ENCODE measurements around the gene TMEM200A. TPM values are rescaled to one million over a fixed set of nuclear protein-coding genes. Genes with fewer than 3 reads are reported as not detected.
A peak's percentile ranks its signal among the peaks of the same experiment; 100 is the strongest.

The TMEM200A gene
- polyA plus RNA-seq, 1 of the 3 experiments (the other 2 are of a cell fraction): 32.6 TPM

GRCh38 chr6:130324657-130325056 is 41.2 kb upstream of the TMEM200A start (continued):
- TF ChIP-seq POLR2AphosphoS5 (IDR thresholded peaks at IDR 0.05; ENCODE audit: low read depth, low read length): peak; percentile 51; the same call in 1 of the 2 replicates
- TF ChIP-seq TCF12 (IDR thresholded peaks at IDR 0.05): peak; percentile 88
- TF ChIP-seq MXI1 (IDR thresholded peaks at IDR 0.05; ENCODE audit: low read depth, low read length): no peak
- TF ChIP-seq GATA2 (CRISPR knock-in tag; IDR thresholded peaks at IDR 0.05): no peak
- TF ChIP-seq IRF3 (IDR thresholded peaks at IDR 0.05; ENCODE audit: low read depth, low read length): no peak
- TF ChIP-seq GABPA (IDR thresholded peaks at IDR 0.05; ENCODE audit: low read depth): no peak
- TF ChIP-seq MAX (IDR thresholded peaks at IDR 0.05; ENCODE audit: low read depth): no peak
- no peak for TF ChIP-seq NRF1 (IDR thresholded peaks at IDR 0.05; ENCODE audit: low read depth, low read length)
- peak; percentile 53; the same call in 1 of the 2 replicates for TF ChIP-seq RXRA (IDR thresholded peaks at IDR 0.05; ENCODE audit: borderline replicate concordance, low read depth)

- Histone ChIP-seq H4K20me1 (ENCODE audit: insufficient read depth) (no peaks in the 10 kb centered on the region), H3K4me3 (ENCODE audit: low read depth in 2 of 2, low read length in 1 of 2) (no peak overlapping the region), H3K4me2 (no peak overlapping the region), H3K9me3 (no peaks in the 10 kb centered on the region), H3K27ac (ENCODE audit: low read depth in 2 of 2, low read length in 1 of 2) (no peak overlapping the region; a peak in 1 of 4 replicates), H3K27me3 (ENCODE audit: insufficient read depth) (no peaks in the 10 kb centered on the region), H3F3A (replicated peaks; ENCODE audit: insufficient read depth) (peaks cover 28% of the 10 kb centered on the region), H3K79me2 (ENCODE audit: insufficient read depth) (peaks cover 3% of the 10 kb centered on the region; the same call in 1 of the 2 replicates), H3K9me2 (no peaks in the 10 kb centered on the region), H2AFZ (ENCODE audit: low read depth) (no peak overlapping the region), H3K36me3 (replicated peaks in 1 of 2; ENCODE audit: control insufficient read depth in 1 of 2, insufficient read depth in 2 of 2, low read length in 1 of 2) (no peaks in the 10 kb centered on the region), H3K9ac (no peak overlapping the region), H3K4me1 (ENCODE audit: control insufficient read depth in 1 of 2, insufficient read depth in 2 of 2, low read depth in 1 of 2, low read length in 1 of 2) (peaks cover 0 to 4% of the 10 kb centered on the region in 2 experiments; a peak in 2 of 4 replicates)
- 66% methylated on average over 3 of the region's 3 CpGs for WGBS (ENCODE audit: low lambda C conversion rate)
- CTCF ChIA-PET: interaction anchor here (1.5 kb wide), 1 partner anchor 546 kb away, joined by 4 read pairs; no protein-coding TSS in a partner anchor
- POLR2A ChIA-PET: no interaction called here
- TF ChIP-seq RCOR1 (IDR thresholded peaks at IDR 0.05; ENCODE audit: low read length): no peak
- no peak for DNase-seq
Observed at GRCh38 chr6:130326496-130326895, 39.3 kb upstream of the TMEM200A start.

- Histone ChIP-seq H4K20me1 (ENCODE audit: insufficient read depth) (no peaks in the 10 kb centered on the region), H2AFZ (ENCODE audit: low read depth) (no peak overlapping the region), H3K27ac (ENCODE audit: low read depth in 2 of 2, low read length in 1 of 2) (no peak overlapping the region), H3K4me2 (no peak overlapping the region), H3F3A (replicated peaks; ENCODE audit: insufficient read depth) (no peaks in the 10 kb centered on the region), H3K4me3 (ENCODE audit: low read depth in 2 of 2, low read length in 1 of 2) (no peak overlapping the region), H3K79me2 (ENCODE audit: insufficient read depth) (no peaks in the 10 kb centered on the region; the same call in 1 of the 2 replicates), H3K27me3 (ENCODE audit: insufficient read depth) (no peaks in the 10 kb centered on the region), H3K9me2 (no peaks in the 10 kb centered on the region), H3K9ac (no peak overlapping the region), H3K4me1 (ENCODE audit: control insufficient read depth in 1 of 2, insufficient read depth in 2 of 2, low read depth in 1 of 2, low read length in 1 of 2) (no peaks in the 10 kb centered on the region), H3K36me3 (replicated peaks in 1 of 2; ENCODE audit: control insufficient read depth in 1 of 2, insufficient read depth in 2 of 2, low read length in 1 of 2) (peaks cover 0 to 10% of the 10 kb centered on the region in 2 experiments), H3K9me3 (no peaks in the 10 kb centered on the region)
- CTCF ChIA-PET: interaction anchor here (1.2 kb wide), 1 partner anchor 15 kb away, joined by 3 read pairs; no protein-coding TSS in a partner anchor
- 51% methylated on average over 3 of the region's 3 CpGs for WGBS (ENCODE audit: low lambda C conversion rate)
- DNase-seq: no peak
- POLR2A ChIA-PET: no interaction called here
- TF ChIP-seq MAX (IDR thresholded peaks at IDR 0.05; ENCODE audit: low read depth) (no peak), RXRA (IDR thresholded peaks at IDR 0.05; ENCODE audit: borderline replicate concordance, low read depth) (no peak), FOXM1 (IDR thresholded peaks at IDR 0.05; ENCODE audit: low read depth) (no peak), NFIC (IDR thresholded peaks at IDR 0.05; ENCODE audit: borderline replicate concordance) (no peak), ZBTB33 (IDR thresholded peaks at IDR 0.05; ENCODE audit: borderline replicate concordance, low read depth) (no peak), POLR2AphosphoS5 (IDR thresholded peaks at IDR 0.05; ENCODE audit: low read depth, low read length) (no peak), GABPA (IDR thresholded peaks at IDR 0.05; ENCODE audit: low read depth) (no peak), USF1 (IDR thresholded peaks at IDR 0.05; ENCODE audit: borderline replicate concordance, low read depth) (no peak), SMC3 (IDR thresholded peaks at IDR 0.05; ENCODE audit: low read depth, low read length) (no peak), MXI1 (IDR thresholded peaks at IDR 0.05; ENCODE audit: low read depth, low read length) (no peak), CHD2 (IDR thresholded peaks at IDR 0.05; ENCODE audit: low read length, partially characterized antibody) (no peak), RAD21 (IDR thresholded peaks at IDR 0.05; ENCODE audit: low read length) (no peak), PBX3 (IDR thresholded peaks at IDR 0.05) (no peak), FOSL2 (IDR thresholded peaks at IDR 0.05; ENCODE audit: borderline replicate concordance, low read depth) (no peak), RFX5 (IDR thresholded peaks at IDR 0.05; ENCODE audit: low read length) (no peak), TCF12 (IDR thresholded peaks at IDR 0.05) (no peak), TEAD4 (IDR thresholded peaks at IDR 0.05; ENCODE audit: borderline replicate concordance, insufficient read depth) (no peak), NRF1 (IDR thresholded peaks at IDR 0.05; ENCODE audit: low read depth, low read length) (no peak)
Observed at GRCh38 chr6:130337534-130337933, 28.3 kb upstream of the TMEM200A start.
